ENCODE results near the gene SETD1A.
A peak's percentile ranks its signal among the peaks of the same experiment; 100 is the strongest.

The SETD1A gene

GRCh38 chr16:30957456-30958174, at the start of gene SETD1A:
SETD1A (plus strand) TSS chr16:30957754; CDS start chr16:30958732, 978 bp downstream.
- DNase-seq (ENCODE audit: low read depth in 1 of 2, low spot score in 1 of 2), result peak; percentile 93

- DNase-seq (ENCODE audit: low read depth in 1 of 2, low spot score in 1 of 2), result no peak
Observed at GRCh38 chr16:30910427-30911029, 47.0 kb upstream of the SETD1A start.

- DNase-seq (ENCODE audit: low read depth in 1 of 2, low spot score in 1 of 2), result no peak
Observed at GRCh38 chr16:30912794-30913412, 44.7 kb upstream of the SETD1A start.

- DNase-seq (ENCODE audit: low read depth in 1 of 2, low spot score in 1 of 2), result no peak
Observed at GRCh38 chr16:30914830-30915229, 42.7 kb upstream of the SETD1A start.

GRCh38 chr16:30918614-30919013, 38.9 kb upstream of the SETD1A start:
- DNase-seq (ENCODE audit: low read depth in 1 of 2, low spot score in 1 of 2), result no peak

- DNase-seq (ENCODE audit: low read depth in 1 of 2, low spot score in 1 of 2), result no peak
Observed at GRCh38 chr16:30920891-30921290, 36.7 kb upstream of the SETD1A start.

GRCh38 chr16:30921459-30921747, 36.2 kb upstream of the SETD1A start:
- no peak for DNase-seq (ENCODE audit: low read depth in 1 of 2, low spot score in 1 of 2)

- DNase-seq (ENCODE audit: low read depth in 1 of 2, low spot score in 1 of 2), result peak; percentile 71 to 73
Observed at GRCh38 chr16:30921748-30922419, 35.7 kb upstream of the SETD1A start.

GRCh38 chr16:30922420-30922959, 35.1 kb upstream of the SETD1A start:
- DNase-seq (ENCODE audit: low read depth in 1 of 2, low spot score in 1 of 2), result peak; percentile 97 to 99

- DNase-seq (ENCODE audit: low read depth in 1 of 2, low spot score in 1 of 2), result peak; percentile 87
Observed at GRCh38 chr16:30922960-30923535, 34.5 kb upstream of the SETD1A start.

GRCh38 chr16:30923554-30924075, 33.9 kb upstream of the SETD1A start, which contains the start of gene FBXL19:
FBXL19 (plus strand) TSS chr16:30923572; CDS start chr16:30925755, 2,183 bp downstream.
- no peak for DNase-seq (ENCODE audit: low read depth in 1 of 2, low spot score in 1 of 2)

- DNase-seq (ENCODE audit: low read depth in 1 of 2, low spot score in 1 of 2), result no peak
Observed at GRCh38 chr16:30924076-30924912, 33.3 kb upstream of the SETD1A start.

GRCh38 chr16:30924913-30925631, 32.5 kb upstream of the SETD1A start:
- no peak for DNase-seq (ENCODE audit: low read depth in 1 of 2, low spot score in 1 of 2)

GRCh38 chr16:30925632-30925987, 31.9 kb upstream of the SETD1A start:
- DNase-seq (ENCODE audit: low read depth in 1 of 2, low spot score in 1 of 2), result no peak

- no peak for DNase-seq (ENCODE audit: low read depth in 1 of 2, low spot score in 1 of 2)
Observed at GRCh38 chr16:30925995-30926811, 31.4 kb upstream of the SETD1A start.

- no peak for DNase-seq (ENCODE audit: low read depth in 1 of 2, low spot score in 1 of 2)
Observed at GRCh38 chr16:30926937-30927788, 30.4 kb upstream of the SETD1A start.

- no peak for DNase-seq (ENCODE audit: low read depth in 1 of 2, low spot score in 1 of 2)
Observed at GRCh38 chr16:30927789-30928378, 29.7 kb upstream of the SETD1A start.

All from stimulated activated CD4-positive, alpha-beta T cell treated with anti-CD3 and anti-CD28 coated beads, Interleukin-15, amount 100 ng/mL, for 1 hour (primary cell).